Measurements from ENCODE around the gene GSTA3.

DNA sequence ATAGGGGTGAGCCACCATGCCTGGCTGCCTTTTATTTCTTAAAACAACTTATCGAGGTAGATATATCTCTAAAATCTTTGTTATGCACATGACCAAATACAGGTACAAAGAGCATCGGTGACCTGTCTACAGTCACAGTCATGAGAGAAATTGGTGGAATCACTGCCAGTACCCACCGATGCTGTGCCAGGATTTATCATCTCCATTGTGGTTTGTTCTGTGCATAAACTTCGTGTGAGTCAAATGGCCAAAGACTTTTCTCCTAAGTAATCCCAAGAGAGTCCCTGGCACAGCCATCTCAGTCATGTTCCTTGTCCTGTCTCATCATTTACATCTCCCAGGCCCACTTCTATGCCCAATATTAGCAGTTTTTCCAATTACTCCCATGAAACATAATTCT is 9.0 kb downstream of the GSTA3 start:
- no peak for TF ChIP-seq TCF7L2 (IDR thresholded peaks at IDR 0.05; ENCODE audit: low read depth, low read length)
- no peak for TF ChIP-seq POLR2AphosphoS5 (IDR thresholded peaks at IDR 0.05; ENCODE audit: low read depth, low read length)
